Endodermal cell (in vitro differentiated cells): Measurements from ENCODE around the gene MCTS1. TPM values are rescaled to one million over a fixed set of nuclear protein-coding genes. Genes with fewer than 3 reads are reported as not detected.

Source experiments
- DNase-seq: peaks from one replicate; pipeline ENCODE4 v3.0.0-alpha.2; 2017
- H3K27ac ChIP-seq: 2 replicates; pipeline ENCODE4 v1.5.1; 2013; ENCODE audit warnings: mild to moderate bottlenecking, low read depth, low read length, moderate library complexity
- H3K27me3 ChIP-seq: 2 replicates; pipeline ENCODE4 v1.6.1; 2013; ENCODE audit warnings: mild to moderate bottlenecking, low read length, moderate library complexity; ENCODE audit not compliant: insufficient read depth, control insufficient read depth, poor library complexity, severe bottlenecking
- H3K36me3 ChIP-seq: 2 replicates; pipeline ENCODE4 v1.7.0; 2013; ENCODE audit warnings: mild to moderate bottlenecking, low read length, moderate library complexity; ENCODE audit not compliant: control insufficient read depth, insufficient read depth
- H3K4me1 ChIP-seq: one replicate; pipeline ENCODE4 v1.7.0; 2013; ENCODE audit warnings: low read length; ENCODE audit not compliant: control insufficient read depth, insufficient read depth
- H3K4me3 ChIP-seq: 2 replicates; pipeline ENCODE4 v1.5.1; 2013; ENCODE audit warnings: mild to moderate bottlenecking, low read length, moderate library complexity
- H3K9ac ChIP-seq: 2 replicates; pipeline ENCODE4 v1.6.1; 2013; ENCODE audit warnings: mild to moderate bottlenecking, low read length, moderate library complexity; ENCODE audit not compliant: poor library complexity, severe bottlenecking; ENCODE audit errors: extremely low read depth
- H3K9me3 ChIP-seq: 2 replicates; pipeline ENCODE4 v1.6.1; 2013; ENCODE audit warnings: mild to moderate bottlenecking, low read length, moderate library complexity; ENCODE audit not compliant: control insufficient read depth
- H3K27ac Mint-ChIP-seq: 2 replicates; pipeline ENCODE4 v1.8.0; 2020; ENCODE audit warnings: mixed read lengths
- H3K27me3 Mint-ChIP-seq: 2 replicates; pipeline ENCODE4 v1.8.0; 2021; ENCODE audit warnings: mild to moderate bottlenecking, mixed read lengths; ENCODE audit not compliant: insufficient read depth
- H3K36me3 Mint-ChIP-seq: 2 replicates; pipeline ENCODE4 v1.8.0; 2020; ENCODE audit warnings: low read depth, mixed read lengths
- H3K4me1 Mint-ChIP-seq: 2 replicates; pipeline ENCODE4 v1.8.0; 2020; ENCODE audit warnings: mixed read lengths
- H3K4me3 Mint-ChIP-seq: 2 replicates; pipeline ENCODE4 v1.8.0; 2020; ENCODE audit warnings: mild to moderate bottlenecking, moderate library complexity, mixed read lengths
- H3K9me3 Mint-ChIP-seq: 2 replicates; pipeline ENCODE4 v1.8.0; 2020; ENCODE audit warnings: mild to moderate bottlenecking, mixed read lengths
- WGBS, 2 experiments: methylation state at CpG; one replicate each; pipeline versions ENCODE4 v1.1.5 to v1.1.7; 2013; ENCODE audit warnings: missing lambda C conversion rate in 2 of 2, mixed read lengths in 1 of 2; ENCODE audit not compliant: insufficient coverage in 1 of 2, insufficient read length in 1 of 2; 5-methylcytosine and 5-hydroxymethylcytosine counted together
- total RNA-seq, 2 donors: library from RNA; stranded (reverse); fragmentation: NEBNext Ultra II Directional in 1 of 2; extraction: Animal tissue kit (Norgen Biotek cat#: 25700) in 1 of 2; gene quantifications; 2 replicates in 1 of 2; 3 replicates in 1 of 2; pipeline ENCODE4 v1.2.1, GENCODE V29; 2021
- TF ChIP-seq, protein P1 (sequence below): fragments of 200-600 bp; sonication (generic); conservative IDR thresholded peaks from 2 replicates; pipeline ENCODE4 v1.5.0; 2021; ENCODE audit warnings: antibody characterized with exemption, mild to moderate bottlenecking

MCTS1 gene
- total RNA-seq, 2 donors from 2014 or later, result 24.0 to 27.3 TPM

DNA sequence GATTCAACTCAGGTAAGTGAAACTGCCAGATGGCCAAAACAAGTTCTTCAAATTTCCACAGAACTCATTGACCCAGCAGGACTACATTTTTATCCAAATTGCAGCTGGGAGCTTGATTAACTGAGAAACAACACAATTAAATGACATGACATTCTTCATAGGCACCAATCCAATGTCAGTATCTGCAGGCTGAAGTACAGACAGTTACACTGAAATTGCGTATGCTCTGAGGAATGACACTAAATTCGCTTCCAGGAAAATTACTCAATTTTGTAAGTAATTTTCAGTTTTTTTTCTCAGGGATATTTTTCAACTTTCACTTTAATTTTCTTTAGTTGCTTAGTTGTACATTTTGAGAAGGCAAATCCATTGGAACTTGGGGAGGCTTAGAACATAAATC lies 21.5 kb downstream of the MCTS1 start:
- no peaks in the 10 kb centered on the region for H3K27me3 Mint-ChIP-seq
- H3K36me3 Mint-ChIP-seq, result peaks cover 3% of the 10 kb centered on the region
- Histone ChIP-seq H3K27me3 (no peaks in the 10 kb centered on the region), H3K27ac (no peak overlapping the region), H3K9ac (no peak overlapping the region), H3K36me3 (no peaks in the 10 kb centered on the region), H3K4me3 (no peak overlapping the region), H3K9me3 (no peaks in the 10 kb centered on the region), H3K4me1 (no peaks in the 10 kb centered on the region)
- no peak overlapping the region for H3K27ac Mint-ChIP-seq
- no peak for DNase-seq
- H3K4me3 Mint-ChIP-seq, result no peak overlapping the region
- TF ChIP-seq, protein P1, sequence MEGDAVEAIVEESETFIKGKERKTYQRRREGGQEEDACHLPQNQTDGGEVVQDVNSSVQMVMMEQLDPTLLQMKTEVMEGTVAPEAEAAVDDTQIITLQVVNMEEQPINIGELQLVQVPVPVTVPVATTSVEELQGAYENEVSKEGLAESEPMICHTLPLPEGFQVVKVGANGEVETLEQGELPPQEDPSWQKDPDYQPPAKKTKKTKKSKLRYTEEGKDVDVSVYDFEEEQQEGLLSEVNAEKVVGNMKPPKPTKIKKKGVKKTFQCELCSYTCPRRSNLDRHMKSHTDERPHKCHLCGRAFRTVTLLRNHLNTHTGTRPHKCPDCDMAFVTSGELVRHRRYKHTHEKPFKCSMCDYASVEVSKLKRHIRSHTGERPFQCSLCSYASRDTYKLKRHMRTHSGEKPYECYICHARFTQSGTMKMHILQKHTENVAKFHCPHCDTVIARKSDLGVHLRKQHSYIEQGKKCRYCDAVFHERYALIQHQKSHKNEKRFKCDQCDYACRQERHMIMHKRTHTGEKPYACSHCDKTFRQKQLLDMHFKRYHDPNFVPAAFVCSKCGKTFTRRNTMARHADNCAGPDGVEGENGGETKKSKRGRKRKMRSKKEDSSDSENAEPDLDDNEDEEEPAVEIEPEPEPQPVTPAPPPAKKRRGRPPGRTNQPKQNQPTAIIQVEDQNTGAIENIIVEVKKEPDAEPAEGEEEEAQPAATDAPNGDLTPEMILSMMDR, result no peak
- peaks cover 34% of the 10 kb centered on the region for H3K9me3 Mint-ChIP-seq
- 95% methylated on average over 2 of the region's 2 CpGs; no CpG with 5 or more reads in 1 of the 2 experiments for WGBS, 2 experiments
- H3K4me1 Mint-ChIP-seq, result no peaks in the 10 kb centered on the region

- H3K9me3 ChIP-seq, result no peaks in the 10 kb centered on the region
- WGBS, 2 experiments, result 1% methylated on average over 63 of the region's 68 CpGs; no CpG with 5 or more reads in 1 of the 2 experiments
- peaks cover 20% of the 10 kb centered on the region for H3K9me3 Mint-ChIP-seq
- peak within 1 kb of the TSS; percentile 52 for H3K27ac ChIP-seq
- H3K36me3 ChIP-seq, result no peaks in the 10 kb centered on the region
- H3K4me1 ChIP-seq, result no peaks in the 10 kb centered on the region
- H3K4me3 Mint-ChIP-seq, result peak within 1 kb of the TSS; percentile 67
- peak within 1 kb of the TSS; percentile 68 for H3K9ac ChIP-seq
- DNase-seq, result peak; percentile 95
- peak within 1 kb of the TSS; percentile 86 for H3K27ac Mint-ChIP-seq
- H3K27me3 ChIP-seq, result no peaks in the 10 kb centered on the region
- H3K36me3 Mint-ChIP-seq, result no peaks in the 10 kb centered on the region
- TF ChIP-seq, protein P1, result no peak
- no peaks in the 10 kb centered on the region for H3K27me3 Mint-ChIP-seq
- H3K4me3 ChIP-seq, result peak within 1 kb of the TSS; percentile 86
- H3K4me1 Mint-ChIP-seq, result no peaks in the 10 kb centered on the region
Observed at GRCh38 chrX:120629667-120630537, 26.0 kb downstream of the MCTS1 start, which contains the start of gene C1GALT1C1. TSS of gene C1GALT1C1 (minus strand) at chrX:120630054. CDS start at chrX:120627166, 2,888 bp downstream.

DNA sequence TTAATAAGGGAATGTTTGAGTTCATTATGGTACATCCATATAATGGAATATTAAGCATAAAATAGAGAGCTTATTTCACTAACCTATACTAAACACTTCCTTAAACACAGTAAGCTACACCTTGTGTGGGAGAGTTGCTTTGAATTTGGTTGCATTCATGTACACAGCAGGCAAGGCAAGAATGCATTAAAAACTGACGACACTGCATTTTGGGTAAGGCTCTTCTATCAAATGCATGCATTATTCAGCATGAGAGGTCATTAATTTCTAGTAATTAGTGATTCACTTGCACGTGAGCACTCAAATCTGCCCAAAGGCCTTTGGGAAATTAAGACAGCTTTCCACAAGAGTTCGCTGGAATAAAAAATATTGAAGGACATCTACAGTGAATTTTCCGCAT lies 34.7 kb downstream of the MCTS1 start:
- DNase-seq, result no peak
- WGBS, 2 experiments, result 60 to 93% methylated on average over 1 to 4 of the region's 4 CpGs

More for the DNA sequence above, 34.7 kb downstream of the MCTS1 start:
- Mint-ChIP-seq H3K4me3 (no peak overlapping the region), H3K36me3 (no peaks in the 10 kb centered on the region), H3K27me3 (no peaks in the 10 kb centered on the region), H3K4me1 (no peaks in the 10 kb centered on the region), H3K27ac (no peak overlapping the region), H3K9me3 (peaks cover 57% of the 10 kb centered on the region)
- no peak overlapping the region for H3K27ac ChIP-seq
- H3K4me3 ChIP-seq, result no peak overlapping the region
- no peaks in the 10 kb centered on the region for H3K9me3 ChIP-seq
- no peaks in the 10 kb centered on the region for H3K27me3 ChIP-seq
- TF ChIP-seq, protein P1, result no peak
- no peaks in the 10 kb centered on the region for H3K4me1 ChIP-seq
- H3K36me3 ChIP-seq, result no peaks in the 10 kb centered on the region
- H3K9ac ChIP-seq, result no peak overlapping the region
